ENCODE results near the gene TMEM220.

DNA sequence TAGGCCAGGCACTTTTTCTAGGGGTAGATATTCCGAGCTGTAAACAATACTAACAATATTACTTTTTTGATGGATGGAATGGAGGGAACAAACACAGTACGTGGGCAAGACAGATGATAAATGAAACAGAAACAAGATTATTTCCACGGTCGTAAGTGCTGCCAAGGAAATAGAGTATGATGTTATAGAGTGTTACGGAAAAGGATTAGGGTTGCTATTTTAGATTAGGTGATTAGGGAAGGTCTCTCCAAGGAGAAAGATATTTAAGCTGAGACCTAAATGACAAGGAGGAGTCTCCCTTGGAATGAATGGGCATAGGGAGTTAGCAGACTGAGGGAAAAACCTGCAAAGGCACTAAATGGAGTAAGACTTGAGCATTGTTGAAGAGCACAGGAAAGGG is 24.1 kb downstream of the TMEM220 start:
- TF ChIP-seq, protein P1, sequence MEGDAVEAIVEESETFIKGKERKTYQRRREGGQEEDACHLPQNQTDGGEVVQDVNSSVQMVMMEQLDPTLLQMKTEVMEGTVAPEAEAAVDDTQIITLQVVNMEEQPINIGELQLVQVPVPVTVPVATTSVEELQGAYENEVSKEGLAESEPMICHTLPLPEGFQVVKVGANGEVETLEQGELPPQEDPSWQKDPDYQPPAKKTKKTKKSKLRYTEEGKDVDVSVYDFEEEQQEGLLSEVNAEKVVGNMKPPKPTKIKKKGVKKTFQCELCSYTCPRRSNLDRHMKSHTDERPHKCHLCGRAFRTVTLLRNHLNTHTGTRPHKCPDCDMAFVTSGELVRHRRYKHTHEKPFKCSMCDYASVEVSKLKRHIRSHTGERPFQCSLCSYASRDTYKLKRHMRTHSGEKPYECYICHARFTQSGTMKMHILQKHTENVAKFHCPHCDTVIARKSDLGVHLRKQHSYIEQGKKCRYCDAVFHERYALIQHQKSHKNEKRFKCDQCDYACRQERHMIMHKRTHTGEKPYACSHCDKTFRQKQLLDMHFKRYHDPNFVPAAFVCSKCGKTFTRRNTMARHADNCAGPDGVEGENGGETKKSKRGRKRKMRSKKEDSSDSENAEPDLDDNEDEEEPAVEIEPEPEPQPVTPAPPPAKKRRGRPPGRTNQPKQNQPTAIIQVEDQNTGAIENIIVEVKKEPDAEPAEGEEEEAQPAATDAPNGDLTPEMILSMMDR (conservative IDR thresholded peaks at IDR 0.05; ENCODE audit: low read length): no peak
- no peak for TF ChIP-seq EZH2phosphoT487 (IDR thresholded peaks at IDR 0.05; ENCODE audit: borderline replicate concordance)
